HG03135 (cell line): Measurements from ENCODE around the gene POLN.

Experiments
- ATAC-seq: cut with Tn5 transposase; IDR thresholded peaks from one replicate; pipeline ENCODE4 v1.9.1; 2021; ENCODE audit warnings: mild to moderate bottlenecking, moderate library complexity; ENCODE audit not compliant: unreplicated experiment

POLN gene

DNA sequence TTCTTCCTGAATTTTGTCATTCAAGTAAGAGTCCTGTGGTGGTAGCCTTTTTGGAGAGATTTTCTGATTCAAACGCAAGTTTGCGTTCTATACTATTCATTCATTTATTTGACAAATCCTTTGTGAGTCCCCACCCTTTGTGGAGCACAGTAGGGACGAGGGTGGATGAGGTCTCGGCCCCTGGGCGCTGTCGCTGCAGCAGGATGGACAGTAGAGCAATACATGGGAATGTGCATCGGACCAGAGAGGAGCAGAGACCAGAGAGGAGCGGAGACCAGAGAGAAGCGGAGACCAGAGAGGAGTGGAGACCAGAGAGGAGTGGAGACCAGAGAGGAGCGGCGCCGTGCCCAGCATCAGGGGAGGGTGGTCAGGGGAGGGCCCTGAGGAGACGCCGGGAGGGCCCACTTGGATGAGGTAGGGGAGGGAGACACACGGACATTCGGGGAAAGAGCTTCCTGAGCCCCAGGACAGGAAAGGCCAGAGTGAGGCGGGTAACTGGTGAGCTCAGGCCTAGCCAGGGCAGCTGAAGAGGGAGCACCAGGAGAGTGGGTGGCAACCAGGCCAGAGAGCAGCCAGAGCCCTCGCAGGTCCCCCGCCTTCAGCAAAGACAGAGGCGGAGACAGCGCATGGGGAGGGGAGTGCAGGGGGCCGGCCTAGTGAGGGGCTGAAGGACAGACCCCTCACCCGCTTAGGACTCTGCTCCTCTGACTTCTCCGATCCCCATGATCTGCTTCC is 115.4 kb downstream of the POLN start:
- ATAC-seq: no peak

DNA sequence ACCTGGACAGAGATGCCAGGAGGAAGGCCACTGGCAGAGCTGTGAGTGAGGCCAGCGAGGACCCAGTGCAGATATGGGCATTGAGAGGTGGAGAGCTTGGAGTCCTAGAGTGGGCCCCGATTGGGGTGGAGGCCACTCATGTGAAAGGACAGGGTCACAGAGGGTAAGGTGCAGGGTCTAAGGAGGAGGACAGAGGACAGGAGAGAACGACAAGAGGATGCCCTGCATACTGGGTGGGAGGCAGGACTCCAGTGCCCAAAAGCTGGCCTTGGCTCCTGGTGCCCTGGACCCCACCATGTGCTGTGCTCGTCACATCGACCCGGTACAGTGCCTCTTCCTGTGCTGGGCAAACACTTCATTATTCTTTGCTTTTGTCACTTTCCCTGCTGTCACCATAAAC is 116.1 kb downstream of the POLN start:
- ATAC-seq: no peak

DNA sequence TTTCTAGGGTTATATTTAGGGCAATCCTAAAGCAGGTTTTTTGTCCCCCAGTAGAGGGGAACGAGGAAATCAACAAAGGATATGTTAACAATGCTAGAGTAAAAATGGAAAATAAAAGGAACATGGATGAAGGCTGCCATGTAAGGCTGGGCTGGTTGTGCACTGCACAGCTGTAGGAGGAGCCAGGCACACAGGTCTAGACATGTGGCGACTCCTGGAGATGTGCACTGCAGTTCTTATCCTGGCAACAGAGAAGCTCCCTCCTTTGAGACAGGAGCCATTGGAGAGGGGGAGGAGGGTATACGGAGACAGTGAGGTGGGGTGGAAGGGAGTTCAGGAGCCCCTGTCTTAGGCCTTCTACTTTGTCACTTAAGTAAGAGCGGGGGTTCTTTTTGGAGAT is 116.9 kb downstream of the POLN start:
- ATAC-seq: no peak

DNA sequence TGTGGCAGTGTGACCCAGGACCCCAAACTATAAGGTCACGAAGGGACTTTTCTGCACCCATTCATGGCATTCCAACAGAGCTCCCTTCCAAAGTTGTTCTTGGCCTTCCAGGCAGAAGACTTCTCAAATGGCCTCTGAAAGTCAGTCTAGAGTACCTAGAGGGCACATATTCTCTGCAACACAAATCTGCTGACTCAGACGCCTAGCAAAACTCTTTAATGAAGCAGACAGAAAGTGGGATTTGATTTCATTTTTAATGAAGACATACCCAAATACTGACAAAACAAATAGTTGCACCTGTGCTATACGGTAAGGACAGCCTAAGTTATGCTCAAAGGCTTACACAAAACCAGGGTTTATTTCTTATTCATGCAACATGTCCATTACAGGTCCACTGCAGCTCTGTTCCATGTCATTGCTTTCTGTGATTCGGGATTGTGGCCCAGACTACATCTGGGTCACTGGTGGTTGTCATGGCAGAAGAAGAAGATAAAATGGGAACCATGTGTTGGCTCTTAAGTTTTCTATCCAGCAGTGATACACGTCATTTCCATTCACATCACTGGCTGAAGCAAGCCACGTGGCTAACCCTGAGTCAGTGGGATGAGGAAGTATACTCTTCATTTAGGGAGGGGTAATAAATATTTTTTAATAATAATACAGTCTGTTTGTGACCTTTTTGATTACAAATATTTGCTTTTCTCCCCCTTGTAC is 125.1 kb downstream of the POLN start:
- ATAC-seq: no peak

DNA sequence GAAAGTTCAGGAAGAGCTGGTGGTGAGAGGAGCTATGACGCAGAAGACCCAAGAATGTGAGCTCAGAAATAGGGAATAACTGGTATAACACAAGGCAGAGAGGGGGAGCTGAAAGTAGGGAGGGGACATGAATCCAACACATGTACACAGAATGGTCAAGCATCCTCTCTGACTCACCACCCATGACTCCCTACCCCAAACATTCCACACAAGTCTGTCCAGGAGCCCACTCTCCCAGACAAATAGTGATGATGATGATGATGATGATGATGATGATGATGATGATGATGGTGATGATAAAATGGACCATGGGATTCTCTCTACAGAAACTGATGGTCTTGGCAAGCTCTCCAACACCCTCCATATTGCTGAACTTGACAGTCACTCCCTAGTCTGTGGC is 136.4 kb downstream of the POLN start:
- no peak for ATAC-seq

DNA sequence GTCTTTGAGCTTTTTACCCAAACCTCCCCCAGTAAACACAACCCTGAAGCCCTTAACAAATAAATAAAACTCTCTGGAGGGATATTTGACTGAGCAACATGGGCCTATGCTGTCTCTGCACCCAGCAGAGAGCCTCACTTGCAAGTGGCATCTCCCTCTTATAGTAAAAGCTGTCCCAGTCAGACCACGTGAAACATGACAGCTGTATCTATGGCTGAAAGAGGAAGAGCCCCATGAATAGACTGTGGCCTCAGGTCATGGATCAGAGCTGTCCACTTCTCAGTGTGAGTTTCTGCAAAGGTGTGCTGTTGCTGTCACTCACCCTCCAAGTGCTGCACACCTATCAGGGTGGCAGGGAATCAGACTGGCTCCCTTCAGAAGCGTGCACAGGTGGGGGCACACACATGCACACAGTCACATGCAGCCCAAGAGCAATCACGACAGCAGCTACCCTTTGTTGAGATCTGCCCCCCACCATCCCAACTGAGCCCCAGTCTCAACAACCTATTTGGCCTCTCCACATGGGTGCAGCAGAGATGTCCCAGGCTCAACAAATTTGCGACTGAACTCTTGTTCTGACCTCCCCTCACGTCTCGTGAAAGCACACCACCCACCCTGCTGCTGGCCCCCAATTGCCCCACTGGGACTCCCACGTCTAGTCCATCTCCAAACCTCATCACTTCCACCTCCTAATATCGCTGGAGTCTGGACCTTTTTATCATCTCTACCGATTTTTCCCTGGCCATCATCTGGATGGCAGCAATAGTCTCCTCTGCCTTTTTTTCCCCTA is 137.2 kb downstream of the POLN start:
- ATAC-seq: no peak

DNA sequence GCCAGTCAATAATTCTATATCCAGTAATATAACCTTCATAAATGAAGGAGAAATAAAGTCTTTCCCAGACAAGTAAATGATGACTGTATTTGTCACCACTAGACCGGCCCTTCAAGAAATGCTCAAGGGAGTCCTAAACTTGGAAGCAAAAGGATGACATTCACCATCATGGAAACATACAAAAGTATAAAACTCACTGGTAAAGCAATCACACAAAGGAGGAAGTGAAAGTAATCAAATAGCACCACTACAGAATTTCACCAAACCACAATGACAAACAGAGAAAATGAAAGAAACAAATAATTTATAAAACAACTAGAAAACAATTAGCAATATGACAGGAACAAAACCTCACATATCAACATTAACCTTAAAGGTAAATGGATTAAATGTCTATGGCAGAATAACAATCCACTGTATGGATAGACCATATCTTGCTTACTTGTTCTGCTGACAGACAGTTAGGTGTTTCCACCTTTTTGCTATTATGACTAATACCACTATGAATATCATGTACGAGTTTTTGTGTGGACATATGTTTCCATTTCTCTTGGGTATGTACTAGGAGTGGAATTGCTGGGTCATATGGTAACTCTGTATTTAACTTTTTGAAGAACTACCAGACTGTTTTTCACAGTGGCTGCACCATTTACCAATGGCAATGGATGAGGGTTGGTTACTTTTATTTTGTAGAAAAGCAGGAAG is 137.9 kb downstream of the POLN start:
- ATAC-seq: no peak

DNA sequence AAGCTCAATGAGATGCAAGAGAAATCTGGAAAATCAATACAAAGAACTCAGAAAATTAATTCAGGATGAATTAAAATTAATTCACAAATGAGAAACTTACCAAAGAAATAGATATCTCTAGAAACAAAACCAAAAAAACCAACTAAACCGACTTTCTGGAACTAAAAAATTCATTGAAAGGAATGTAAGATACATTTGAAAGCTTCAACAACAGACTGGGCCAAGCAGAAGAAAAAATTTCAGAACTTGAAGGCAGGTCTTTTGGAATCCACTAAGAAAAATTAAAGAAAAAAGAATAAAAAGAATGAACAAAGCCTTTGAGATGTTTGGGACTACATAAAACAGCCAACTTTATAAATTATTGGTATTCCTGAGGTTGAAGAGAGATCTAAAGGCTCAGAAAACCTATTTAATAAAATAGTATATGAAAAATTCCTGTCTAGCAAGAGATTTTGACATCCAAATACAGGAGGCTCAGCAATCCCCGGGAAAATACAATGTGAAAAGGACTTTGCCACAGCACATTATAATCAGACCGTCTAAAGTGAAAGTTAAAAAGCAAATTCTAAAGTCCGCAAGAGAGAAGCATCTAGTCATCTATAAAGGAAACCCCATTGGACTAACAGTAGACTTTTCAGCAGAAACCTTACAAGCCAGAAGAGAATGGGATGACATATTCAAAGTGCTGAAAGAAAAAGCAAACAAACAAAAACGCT is 138.6 kb downstream of the POLN start:
- ATAC-seq: no peak

DNA sequence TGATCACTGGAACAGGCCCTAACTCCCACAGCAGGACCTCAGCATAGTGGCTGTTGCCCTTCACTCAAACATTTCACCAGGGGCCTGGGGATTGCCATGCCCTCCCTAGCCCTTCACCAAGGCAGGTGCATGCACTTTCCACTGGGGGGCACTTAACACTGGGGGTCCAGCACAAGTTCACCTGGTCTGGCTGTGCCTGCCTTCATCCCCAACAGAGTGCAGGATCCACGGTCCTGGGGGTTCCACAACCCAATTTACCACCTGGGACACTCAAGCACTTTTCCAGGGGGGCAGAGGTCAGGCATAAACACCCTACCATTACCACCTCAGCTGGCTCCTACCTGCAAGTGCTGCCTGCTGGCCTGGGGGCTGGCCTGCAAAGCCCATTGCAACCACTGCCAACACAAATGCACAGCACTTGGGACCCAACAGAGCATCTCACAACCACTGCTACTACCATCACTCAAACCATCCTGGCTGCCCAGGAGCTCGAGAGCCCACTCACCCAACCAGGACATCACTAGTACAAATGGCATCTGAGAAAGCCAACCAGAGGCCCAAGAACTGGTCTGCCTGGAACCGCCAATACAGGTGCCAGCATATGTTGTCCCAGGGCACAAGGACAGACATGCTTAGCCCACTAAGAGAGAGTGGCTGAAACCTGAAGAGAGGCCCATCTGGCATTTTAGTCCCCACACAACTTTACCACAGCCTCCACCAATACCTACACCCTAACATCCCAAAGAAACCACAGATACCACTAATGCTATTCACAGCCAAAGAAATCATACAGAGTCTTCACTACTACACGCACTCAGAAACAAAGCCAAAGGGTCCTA is 139.7 kb downstream of the POLN start:
- ATAC-seq: no peak

DNA sequence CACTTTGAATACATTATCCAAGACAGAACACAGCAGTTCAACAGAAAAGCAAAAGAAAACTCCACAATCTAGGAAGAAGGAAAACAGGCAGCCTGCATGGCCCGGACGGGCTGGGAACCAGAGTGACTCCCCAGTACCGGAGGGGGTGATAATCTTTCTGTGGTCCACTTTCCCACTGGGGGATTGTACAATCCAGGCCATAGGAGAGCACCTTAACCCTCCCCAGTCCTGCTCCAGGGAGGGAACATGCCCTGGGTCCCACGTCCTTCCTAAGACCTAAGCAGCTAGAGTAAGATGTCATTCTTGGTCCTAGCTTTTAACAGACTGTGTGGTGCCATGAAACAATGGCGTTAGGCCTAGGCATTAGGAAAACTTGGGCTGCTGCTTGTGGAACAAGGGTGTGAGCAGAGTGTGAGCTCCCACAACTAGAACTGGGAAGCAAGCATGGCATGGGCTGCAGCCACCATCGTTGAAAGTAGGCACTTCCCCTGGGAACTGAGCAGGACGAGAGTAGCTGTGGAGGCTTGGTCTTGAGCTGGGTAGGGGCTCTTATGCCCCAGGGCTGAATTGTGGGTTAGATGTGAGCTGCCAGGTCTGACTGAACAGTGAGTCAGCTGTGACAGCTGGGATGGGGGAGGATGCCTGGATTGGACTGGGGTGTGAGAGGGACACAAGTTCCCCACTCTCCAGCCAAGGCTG is 140.4 kb downstream of the POLN start:
- ATAC-seq: no peak

DNA sequence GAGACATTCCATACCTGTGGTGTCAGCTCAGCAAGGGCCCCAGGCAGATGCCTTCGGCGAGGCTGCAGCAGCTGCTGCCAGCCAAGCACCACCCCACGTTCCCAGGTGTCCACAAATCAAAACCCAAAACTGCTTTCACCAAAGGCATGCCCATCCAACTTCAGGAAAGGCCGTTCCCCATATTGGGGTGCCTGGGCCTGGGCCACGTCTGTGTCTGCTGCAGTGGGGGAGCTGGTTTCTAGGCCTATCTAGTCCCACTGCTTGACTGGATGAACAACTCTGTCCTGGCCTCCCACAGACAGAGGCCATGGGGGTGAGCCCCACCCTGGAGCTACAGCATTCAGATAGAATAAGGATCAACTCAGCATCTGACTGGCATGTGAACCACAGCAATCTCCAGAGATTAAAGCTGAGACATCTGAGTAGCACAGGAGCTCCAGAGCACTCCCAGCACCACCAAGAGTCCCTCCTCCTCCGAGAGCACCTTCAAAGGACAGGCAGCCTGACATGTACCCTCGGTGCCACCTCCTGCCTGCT is 145.8 kb downstream of the POLN start:
- ATAC-seq: no peak

DNA sequence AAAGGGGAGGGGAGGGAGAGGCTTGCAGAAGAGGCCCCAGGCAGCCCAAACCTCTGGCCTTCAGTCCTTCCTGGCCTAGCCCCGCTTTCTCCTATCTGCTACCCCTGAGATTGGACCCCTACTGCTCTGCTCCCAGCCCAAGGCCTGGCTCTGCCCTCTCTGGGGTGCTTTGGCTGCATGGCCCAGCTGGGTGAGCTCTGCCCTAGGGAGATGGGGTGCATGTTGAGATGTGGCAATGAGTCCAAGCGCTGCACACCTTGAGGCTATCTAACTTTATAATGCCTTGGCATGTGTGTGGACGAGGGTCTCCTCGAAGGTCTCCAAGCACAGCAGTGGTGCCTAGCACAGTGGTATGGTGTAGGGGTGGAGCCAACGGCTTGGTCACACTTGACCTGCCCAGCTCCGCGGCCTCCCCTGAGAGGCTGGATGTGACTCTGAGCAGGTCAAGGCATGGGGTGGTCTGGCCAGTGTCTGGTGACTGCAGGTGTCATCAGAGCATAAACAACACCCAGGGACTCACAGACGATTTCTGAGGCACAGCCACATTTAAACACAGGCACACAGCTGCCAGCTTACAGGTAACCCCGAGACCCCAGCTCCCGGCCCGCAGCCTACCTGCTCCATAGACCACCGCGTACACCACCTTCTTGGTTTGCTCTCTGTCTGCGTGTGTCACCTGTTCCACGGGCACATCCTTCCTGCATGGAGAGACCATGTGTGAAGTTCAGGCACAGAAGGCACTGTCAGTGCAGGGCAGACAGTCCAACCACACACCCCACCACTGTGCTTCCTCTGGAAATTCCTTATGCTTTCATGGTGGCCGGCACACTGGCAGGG is 146.5 kb downstream of the POLN start:
- ATAC-seq: no peak

DNA sequence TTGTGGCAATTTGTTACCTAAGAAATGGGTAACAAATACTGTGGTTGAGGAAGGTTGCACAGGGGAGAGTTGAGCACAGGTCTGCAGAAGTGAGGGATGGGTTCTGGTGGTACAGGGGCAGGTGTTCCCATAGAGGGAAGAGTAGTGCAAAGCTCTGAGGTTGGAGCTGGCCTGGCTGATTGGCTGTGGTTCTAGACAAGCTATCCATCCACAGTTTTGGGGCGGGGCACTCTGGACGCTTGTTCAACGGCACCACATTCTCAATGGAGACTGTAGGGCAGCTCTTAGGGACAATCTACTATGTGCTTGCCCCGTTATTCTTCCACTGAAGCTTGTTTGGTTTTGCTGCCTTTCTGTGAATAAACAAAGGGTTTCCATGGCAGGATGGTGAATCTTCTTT is 147.4 kb downstream of the POLN start:
- no peak for ATAC-seq

DNA sequence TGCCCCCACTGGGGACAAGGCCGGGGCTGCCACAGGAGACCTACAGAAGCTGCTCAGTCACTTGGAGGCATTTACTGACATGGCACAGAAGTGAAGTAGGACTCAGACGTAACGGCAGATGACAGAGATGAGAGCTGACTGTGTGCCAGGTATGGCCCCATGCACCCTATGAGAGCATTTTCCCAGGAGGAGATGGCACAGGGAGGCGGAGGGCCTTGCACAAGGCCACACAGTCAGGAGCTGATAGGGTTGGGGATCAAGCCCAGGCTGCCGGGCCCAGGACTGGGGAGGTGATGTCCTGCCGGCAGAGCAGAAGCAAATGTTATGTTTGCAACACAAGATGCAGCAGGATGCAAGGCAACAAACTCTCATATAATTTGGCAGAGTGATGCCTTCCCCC is 148.7 kb downstream of the POLN start:
- no peak for ATAC-seq

DNA sequence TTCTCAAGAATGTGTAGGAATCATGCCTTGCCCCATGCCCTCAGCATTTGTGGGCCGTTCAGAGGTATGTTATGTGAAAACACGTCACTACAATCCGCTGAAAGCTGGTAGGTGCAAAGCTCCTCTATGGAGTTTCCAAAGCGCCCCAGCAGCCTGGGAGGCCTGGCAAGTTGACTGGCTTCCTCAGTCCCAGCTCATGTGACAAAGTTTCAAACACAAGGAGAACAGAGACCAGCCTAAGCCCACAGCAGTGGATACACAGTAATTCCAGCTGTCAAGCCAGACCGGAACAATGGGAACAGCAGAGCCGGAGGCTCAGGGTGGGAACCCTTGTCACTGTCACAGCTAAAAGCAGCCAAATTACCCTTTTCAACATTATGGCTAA is 149.3 kb downstream of the POLN start:
- ATAC-seq: no peak

DNA sequence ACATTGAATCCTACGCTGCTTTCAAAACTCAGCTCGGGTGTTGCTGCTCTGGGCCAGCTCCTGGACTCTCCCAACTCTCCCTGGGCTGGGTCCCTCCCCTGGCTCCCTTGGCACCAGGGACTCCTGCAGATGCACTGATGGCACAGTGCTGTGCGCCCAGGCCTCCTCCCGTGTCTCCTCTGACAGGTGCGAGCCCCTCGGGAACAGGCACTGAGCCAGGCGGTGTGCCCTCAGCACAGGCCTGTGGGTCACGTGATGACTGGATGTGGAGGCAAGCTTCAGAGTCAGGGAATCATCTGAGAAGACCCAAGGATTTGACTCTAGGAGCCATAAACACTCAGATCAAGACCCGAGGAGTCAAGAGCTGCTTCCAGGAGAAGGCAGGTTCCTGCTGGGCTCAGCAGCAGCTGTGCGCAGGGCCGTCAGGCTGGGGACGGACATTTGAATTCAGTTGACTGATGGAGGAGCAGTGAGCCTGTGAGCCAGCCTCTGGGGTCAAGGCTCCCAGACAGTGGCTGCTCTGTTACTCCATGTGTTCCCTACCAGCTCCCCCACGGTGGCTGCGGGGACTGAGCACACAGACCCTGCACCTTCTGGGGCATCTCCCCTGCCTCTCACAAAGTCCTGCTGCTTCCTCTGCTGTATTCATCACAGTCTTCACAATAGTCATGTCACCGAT is 149.8 kb downstream of the POLN start:
- no peak for ATAC-seq

DNA sequence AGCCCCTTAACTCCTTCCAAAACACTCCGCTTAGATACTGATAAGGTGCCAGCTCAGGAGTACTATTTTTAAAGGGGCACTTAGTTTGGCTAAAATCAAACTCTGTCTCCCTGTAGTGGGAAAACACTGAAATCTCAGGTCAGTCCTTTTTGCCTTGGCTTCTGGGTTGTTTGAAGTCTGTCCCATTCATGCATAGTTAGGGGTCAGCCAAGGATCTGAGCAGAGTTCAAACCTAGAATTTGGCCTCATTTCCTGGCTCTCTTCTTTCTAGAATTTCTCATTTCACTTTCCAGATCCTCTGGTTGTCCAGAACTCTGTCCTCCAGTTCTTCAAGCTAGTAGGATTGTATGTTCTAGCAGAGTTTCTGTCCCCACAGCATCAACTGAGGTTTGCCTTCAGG is 151.3 kb downstream of the POLN start:
- no peak for ATAC-seq
